Astrocyte (in vitro differentiated cells and primary cell): Measurements from ENCODE around the gene IL17B. TPM values are rescaled to one million over a fixed set of nuclear protein-coding genes. Genes with fewer than 3 reads are reported as not detected.
A peak's percentile ranks its signal among the peaks of the same experiment; 100 is the strongest.

Source experiments
- DNase-seq: peaks from one replicate; pipeline ENCODE4 v3.0.0-alpha.2; 2010; ENCODE audit warnings: low read depth
- FAIRE-seq: peaks from 2 replicates; lab custom pipeline; 2011; peaks lifted over from hg19 to GRCh38; lab: Jason Lieb, UNC
- H2AFZ ChIP-seq: 2 replicates; pipeline ENCODE4 v1.6.0; 2012; ENCODE audit warnings: low read depth, low read length, inconsistent platforms
- H3K27ac ChIP-seq: 2 replicates; pipeline ENCODE4 v1.5.1; 2011; ENCODE audit warnings: low read depth, low read length, inconsistent platforms
- H3K27me3 ChIP-seq: 2 replicates; pipeline ENCODE4 v1.6.0; 2011; ENCODE audit warnings: low read length, inconsistent platforms; ENCODE audit not compliant: insufficient read depth
- H3K36me3 ChIP-seq: 2 replicates; pipeline ENCODE4 v1.5.1; 2011; ENCODE audit warnings: low read length, inconsistent platforms; ENCODE audit not compliant: insufficient read depth
- H3K4me1 ChIP-seq: 2 replicates; pipeline ENCODE4 v1.5.1; 2011; ENCODE audit warnings: low read length, inconsistent platforms; ENCODE audit not compliant: insufficient read depth
- H3K4me2 ChIP-seq: 2 replicates; pipeline ENCODE4 v1.6.0; 2012; ENCODE audit warnings: low read length, inconsistent platforms
- H3K4me3 ChIP-seq: 2 replicates; pipeline ENCODE4 v1.5.1; 2011; ENCODE audit warnings: low read depth, mild to moderate bottlenecking, low read length, inconsistent platforms; ENCODE audit not compliant: insufficient read depth
- H3K79me2 ChIP-seq: 2 replicates; pipeline ENCODE4 v1.6.0; 2012; ENCODE audit warnings: mild to moderate bottlenecking, low read length, inconsistent platforms; ENCODE audit not compliant: insufficient read depth
- H3K9ac ChIP-seq: 2 replicates; pipeline ENCODE4 v1.6.0; 2012; ENCODE audit warnings: mild to moderate bottlenecking, low read length, inconsistent platforms
- H3K9me3 ChIP-seq: 2 replicates; pipeline ENCODE4 v1.5.1; 2012; ENCODE audit warnings: low read depth, mild to moderate bottlenecking, low read length, inconsistent platforms; ENCODE audit not compliant: insufficient read depth
- H4K20me1 ChIP-seq: 2 replicates; pipeline ENCODE4 v1.6.0; 2012; ENCODE audit warnings: low read length, inconsistent platforms; ENCODE audit not compliant: insufficient read depth
- H3K27ac Mint-ChIP-seq: one replicate; pipeline ENCODE4 v1.8.0; 2021; ENCODE audit warnings: mild to moderate bottlenecking, mixed read lengths; ENCODE audit not compliant: unreplicated experiment
- H3K27me3 Mint-ChIP-seq: one replicate; pipeline ENCODE4 v1.8.0; 2021; ENCODE audit warnings: low read depth, mixed read lengths; ENCODE audit not compliant: unreplicated experiment
- H3K36me3 Mint-ChIP-seq: one replicate; pipeline ENCODE4 v1.8.0; 2021; ENCODE audit warnings: low read depth, mixed read lengths; ENCODE audit not compliant: unreplicated experiment
- H3K4me1 Mint-ChIP-seq: one replicate; pipeline ENCODE4 v1.8.0; 2021; ENCODE audit warnings: low read depth, mixed read lengths; ENCODE audit not compliant: unreplicated experiment
- H3K4me3 Mint-ChIP-seq: one replicate; pipeline ENCODE4 v1.8.0; 2021; ENCODE audit warnings: mild to moderate bottlenecking, moderate library complexity, mixed read lengths; ENCODE audit not compliant: unreplicated experiment
- H3K9me3 Mint-ChIP-seq: one replicate; pipeline ENCODE4 v1.8.0; 2021; ENCODE audit warnings: mild to moderate bottlenecking, mixed read lengths; ENCODE audit not compliant: unreplicated experiment
- EZH2 ChIP-seq: IDR thresholded peaks from 2 replicates; pipeline ENCODE4 v1.6.1; 2012; ENCODE audit warnings: mild to moderate bottlenecking, low read length, inconsistent platforms; ENCODE audit not compliant: insufficient read depth
- total RNA-seq: library from RNA; stranded (reverse); gene quantifications from 2 replicates; pipeline ENCODE4 v1.2.1, GENCODE V29; 2021
- TF ChIP-seq, protein P1 (sequence below): IDR thresholded peaks from 2 replicates; pipeline ENCODE4 v1.5.1; 2011; ENCODE audit warnings: low read depth, mild to moderate bottlenecking, inconsistent platforms, low read length, moderate library complexity; ENCODE audit not compliant: insufficient read depth

Gene IL17B
- total RNA-seq, 1 donor from 2014 or later, result 0.54 TPM

DNA sequence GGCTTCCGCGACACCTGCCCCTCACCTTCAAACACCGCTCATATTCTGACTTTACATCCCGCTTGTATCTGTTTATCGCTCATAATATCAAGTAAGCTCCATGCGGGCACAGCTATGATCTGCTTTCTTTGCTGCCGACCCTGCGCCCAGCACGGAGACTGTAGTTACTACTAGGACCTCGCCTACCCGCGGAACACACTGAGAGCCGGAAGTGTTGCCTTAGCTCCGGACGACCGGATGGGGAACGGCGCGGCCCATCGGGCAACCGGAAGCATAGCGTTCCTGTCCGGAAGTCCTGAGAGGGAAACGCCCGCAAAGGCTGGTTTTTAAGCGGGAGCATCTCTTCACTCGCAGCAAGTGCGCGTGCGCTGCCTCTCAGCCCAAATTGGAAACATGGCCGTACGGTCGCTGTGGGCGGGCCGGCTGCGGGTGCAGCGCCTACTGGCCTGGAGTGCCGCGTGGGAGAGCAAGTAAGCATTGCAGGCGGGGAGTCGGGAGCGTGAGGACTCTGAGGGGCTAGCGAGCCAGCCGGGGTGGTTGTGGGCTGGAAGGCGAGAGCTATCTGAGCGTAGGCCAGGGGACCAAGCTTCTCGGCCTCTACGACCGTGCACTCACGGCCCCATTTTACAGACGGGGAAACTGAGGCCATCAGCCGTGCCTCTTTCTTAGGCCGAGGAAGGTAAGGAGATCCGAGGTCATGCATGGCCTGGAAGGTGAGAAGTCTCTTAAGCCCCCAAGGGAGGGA is 33.8 kb downstream of the IL17B start, which contains the start of gene GRPEL2:
TSS of gene GRPEL2 (plus strand) at position 353 of the 745 bp plus-strand sequence. CDS start at position 394, 41 bp downstream.
- peaks cover 19% of the 10 kb centered on the region for H3K4me1 Mint-ChIP-seq
- peaks cover 27% of the 10 kb centered on the region for H3K36me3 ChIP-seq
- H3K27me3 ChIP-seq, result no peaks in the 10 kb centered on the region
- H4K20me1 ChIP-seq, result peaks cover 13% of the 10 kb centered on the region
- H3K9me3 Mint-ChIP-seq, result no peaks in the 10 kb centered on the region
- no peaks in the 10 kb centered on the region for H3K27me3 Mint-ChIP-seq
- DNase-seq (peak; percentile 95), FAIRE-seq (peak; percentile 63)
- TF ChIP-seq, protein P1, sequence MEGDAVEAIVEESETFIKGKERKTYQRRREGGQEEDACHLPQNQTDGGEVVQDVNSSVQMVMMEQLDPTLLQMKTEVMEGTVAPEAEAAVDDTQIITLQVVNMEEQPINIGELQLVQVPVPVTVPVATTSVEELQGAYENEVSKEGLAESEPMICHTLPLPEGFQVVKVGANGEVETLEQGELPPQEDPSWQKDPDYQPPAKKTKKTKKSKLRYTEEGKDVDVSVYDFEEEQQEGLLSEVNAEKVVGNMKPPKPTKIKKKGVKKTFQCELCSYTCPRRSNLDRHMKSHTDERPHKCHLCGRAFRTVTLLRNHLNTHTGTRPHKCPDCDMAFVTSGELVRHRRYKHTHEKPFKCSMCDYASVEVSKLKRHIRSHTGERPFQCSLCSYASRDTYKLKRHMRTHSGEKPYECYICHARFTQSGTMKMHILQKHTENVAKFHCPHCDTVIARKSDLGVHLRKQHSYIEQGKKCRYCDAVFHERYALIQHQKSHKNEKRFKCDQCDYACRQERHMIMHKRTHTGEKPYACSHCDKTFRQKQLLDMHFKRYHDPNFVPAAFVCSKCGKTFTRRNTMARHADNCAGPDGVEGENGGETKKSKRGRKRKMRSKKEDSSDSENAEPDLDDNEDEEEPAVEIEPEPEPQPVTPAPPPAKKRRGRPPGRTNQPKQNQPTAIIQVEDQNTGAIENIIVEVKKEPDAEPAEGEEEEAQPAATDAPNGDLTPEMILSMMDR, result no peak
- TF ChIP-seq EZH2, result no peak
- peak within 1 kb of the TSS; percentile 99 for H3K4me2 ChIP-seq
- peaks cover 27% of the 10 kb centered on the region for H3K79me2 ChIP-seq
- peak within 1 kb of the TSS; percentile 98 for H3K27ac Mint-ChIP-seq
- H3K4me1 ChIP-seq, result peaks cover 6% of the 10 kb centered on the region
- H3K9ac ChIP-seq, result peak within 1 kb of the TSS; percentile 88
- peak within 1 kb of the TSS; percentile 99 for H3K4me3 ChIP-seq
- H3K4me3 Mint-ChIP-seq, result peak within 1 kb of the TSS; percentile 98
- H3K36me3 Mint-ChIP-seq, result peaks cover 18% of the 10 kb centered on the region
- no peaks in the 10 kb centered on the region for H3K9me3 ChIP-seq
- H3K27ac ChIP-seq, result peak within 1 kb of the TSS; percentile 59
- H2AFZ ChIP-seq, result peak within 1 kb of the TSS; percentile 94

DNA sequence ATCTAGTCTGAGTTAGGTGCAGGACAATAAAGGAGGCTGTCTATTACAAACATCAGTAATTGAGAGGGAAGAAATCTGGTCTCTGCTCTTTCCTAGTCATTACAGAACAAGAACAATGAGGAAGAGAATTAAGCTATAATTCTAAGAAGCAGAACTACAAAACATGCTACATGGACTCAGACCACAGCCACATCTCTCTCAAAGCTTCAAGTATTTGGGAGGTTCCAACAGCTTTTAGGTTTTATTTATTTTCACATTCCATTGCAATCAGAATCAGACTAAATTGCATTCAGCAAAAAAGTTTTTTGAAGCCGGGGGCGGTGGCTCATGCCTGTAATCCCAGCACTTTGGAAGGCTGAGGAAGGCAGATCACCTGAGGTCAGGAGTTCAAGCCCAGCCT is 34.9 kb downstream of the IL17B start:
- Histone ChIP-seq H3K79me2 (peaks cover 26% of the 10 kb centered on the region), H3K36me3 (peaks cover 15% of the 10 kb centered on the region), H2AFZ (no peak overlapping the region), H3K27me3 (no peaks in the 10 kb centered on the region), H3K4me3 (no peak overlapping the region), H4K20me1 (peaks cover 13% of the 10 kb centered on the region), H3K4me2 (peak overlapping the region; percentile 99), H3K9ac (no peak overlapping the region), H3K27ac (no peak overlapping the region), H3K4me1 (peaks cover 6% of the 10 kb centered on the region), H3K9me3 (no peaks in the 10 kb centered on the region)
- Mint-ChIP-seq H3K4me1 (peaks cover 19% of the 10 kb centered on the region), H3K36me3 (peaks cover 7% of the 10 kb centered on the region), H3K27me3 (no peaks in the 10 kb centered on the region), H3K27ac (no peak overlapping the region), H3K9me3 (no peaks in the 10 kb centered on the region), H3K4me3 (peak overlapping the region; percentile 98)
- TF ChIP-seq, protein P1, result no peak
- TF ChIP-seq EZH2, result no peak
- FAIRE-seq, result no peak
- DNase-seq, result no peak

GRCh38 chr5:149341876-149342275 is 37.2 kb downstream of the IL17B start:
- no peak overlapping the region for H3K27ac ChIP-seq
- Mint-ChIP-seq H3K27ac (no peak overlapping the region), H3K27me3 (no peaks in the 10 kb centered on the region), H3K9me3 (no peaks in the 10 kb centered on the region), H3K36me3 (no peaks in the 10 kb centered on the region), H3K4me3 (no peak overlapping the region), H3K4me1 (peaks cover 2% of the 10 kb centered on the region)
- H2AFZ ChIP-seq, result no peak overlapping the region
- H4K20me1 ChIP-seq, result peaks cover under 1% of the 10 kb centered on the region
- no peak overlapping the region for H3K4me3 ChIP-seq
- peaks cover 13% of the 10 kb centered on the region for H3K79me2 ChIP-seq
- TF ChIP-seq EZH2, result no peak
- TF ChIP-seq, protein P1, result no peak
- H3K4me2 ChIP-seq, result no peak overlapping the region
- no peaks in the 10 kb centered on the region for H3K36me3 ChIP-seq
- H3K9me3 ChIP-seq, result no peaks in the 10 kb centered on the region
- H3K27me3 ChIP-seq, result no peaks in the 10 kb centered on the region
- peaks cover 6% of the 10 kb centered on the region for H3K4me1 ChIP-seq
- FAIRE-seq (no peak), DNase-seq (no peak)
- H3K9ac ChIP-seq, result no peak overlapping the region
